Stimulated activated memory B cell treated with anti-CD40 and anti-IgM and Interleukin-4, amounts not matched to agents 10 μg/mL and 1 μg/mL and 100 μg/mL, for 72 hours (primary cell): ENCODE results near the gene SELPLG.
"Not testable (repeated sequence)": the region's sequence is repeated elsewhere in the genome, so short reads cannot be mapped to it uniquely, and the experiment has no call there.

Experiments used
- ATAC-seq: fragments of 150-1000 bp; cut with Tn5 transposase; 2 replicates; pipeline ENCODE4 v1.10.0; 2021
- H3K27ac Mint-ChIP-seq: one replicate; pipeline ENCODE4 v1.8.0; 2022; ENCODE audit warnings: mild to moderate bottlenecking, mixed read lengths
- H3K27me3 Mint-ChIP-seq: one replicate; pipeline ENCODE4 v1.8.0; 2022; ENCODE audit warnings: mixed read lengths
- H3K36me3 Mint-ChIP-seq: one replicate; pipeline ENCODE4 v1.8.0; 2022; ENCODE audit warnings: mixed read lengths
- H3K4me1 Mint-ChIP-seq: one replicate; pipeline ENCODE4 v1.8.0; 2022; ENCODE audit warnings: mixed read lengths
- H3K4me3 Mint-ChIP-seq: one replicate; pipeline ENCODE4 v1.8.0; 2022; ENCODE audit warnings: mild to moderate bottlenecking, moderate library complexity, mixed read lengths
- H3K9me3 Mint-ChIP-seq: one replicate; pipeline ENCODE4 v1.8.0; 2022; ENCODE audit warnings: mixed read lengths

The SELPLG gene

DNA sequence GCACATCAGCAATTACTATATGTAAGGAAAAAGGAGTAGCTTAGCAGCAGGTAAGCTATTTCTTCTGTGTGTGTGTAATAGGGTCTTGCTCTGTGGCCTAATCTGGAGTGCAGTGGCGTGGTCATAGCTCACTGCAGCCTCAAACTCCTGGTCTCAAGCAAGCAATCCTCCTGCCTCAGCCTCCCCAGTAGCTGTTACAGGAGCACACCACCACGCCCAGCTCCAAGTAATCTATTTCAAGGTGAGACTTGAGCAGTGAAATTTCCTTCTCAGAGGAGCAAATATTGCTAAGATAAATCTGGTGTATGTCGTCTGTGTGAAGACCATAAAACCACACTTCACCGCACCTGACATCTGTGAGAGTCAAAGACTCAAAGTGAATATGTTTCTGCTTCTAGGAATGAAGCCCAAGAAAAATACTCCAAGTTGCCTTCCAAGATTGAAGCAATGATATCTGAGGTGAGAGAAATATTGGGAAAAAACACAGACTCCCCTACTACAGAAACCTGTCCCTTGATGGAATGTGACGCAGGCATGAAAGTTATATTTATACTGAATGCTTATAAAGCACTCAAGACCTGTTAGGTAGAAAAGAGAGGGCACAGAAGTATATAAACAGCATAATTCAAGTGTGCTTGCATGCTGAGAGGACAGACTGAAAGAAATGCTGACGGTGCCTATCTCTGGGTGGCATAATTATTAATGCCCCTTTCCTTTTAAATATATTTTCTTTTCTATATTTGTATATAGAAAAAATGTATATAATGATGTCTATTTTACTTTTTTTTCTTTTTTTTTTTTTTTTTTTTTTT, 2.5 kb upstream of the SELPLG start:
- Mint-ChIP-seq H3K27ac (peak overlapping the region; percentile 86), H3K36me3 (peaks cover 10% of the 10 kb centered on the region), H3K4me1 (peaks cover 93% of the 10 kb centered on the region), H3K9me3 (no peaks in the 10 kb centered on the region), H3K4me3 (peak overlapping the region; percentile 77), H3K27me3 (no peaks in the 10 kb centered on the region)
- no peak for ATAC-seq

DNA sequence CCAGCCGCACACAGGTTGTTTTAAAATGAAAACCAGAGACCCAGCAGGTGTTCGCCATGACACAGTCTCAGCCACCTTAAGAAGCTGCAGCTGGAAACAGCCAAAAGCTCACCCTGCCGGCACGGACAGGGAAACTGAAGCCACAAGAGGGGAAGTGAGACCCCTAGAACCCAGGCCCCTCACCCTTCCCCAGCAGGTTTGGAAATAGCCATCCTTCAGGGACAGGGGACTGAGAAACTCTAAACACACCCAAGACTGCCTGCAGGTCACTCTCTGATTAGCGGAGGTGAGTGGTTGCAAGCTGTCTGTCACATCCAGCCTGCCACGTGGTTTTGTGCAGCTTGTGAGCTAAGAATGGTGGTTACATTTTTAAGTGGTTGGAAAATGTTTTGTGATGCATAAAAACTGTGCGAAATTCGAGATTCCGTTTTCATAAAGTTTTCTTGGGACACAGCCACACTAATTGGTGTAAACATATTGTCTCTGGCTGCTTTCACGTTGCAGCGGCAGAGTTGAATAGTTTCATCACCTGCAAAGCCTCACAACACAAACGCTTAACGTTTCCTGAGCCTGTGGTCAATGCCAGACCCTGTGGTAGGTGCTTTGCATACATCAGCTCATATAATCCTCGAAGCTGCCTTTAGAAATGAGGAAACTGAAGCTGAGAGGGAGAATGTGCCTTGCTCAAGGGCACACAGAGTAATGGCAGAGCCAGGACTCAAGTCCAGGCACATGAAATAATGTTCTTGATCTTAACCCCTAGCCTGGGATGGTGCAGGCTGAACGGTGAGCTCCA, 1.7 kb upstream of the SELPLG start:
- ATAC-seq, result peak; percentile 74
- peaks cover 92% of the 10 kb centered on the region for H3K4me1 Mint-ChIP-seq
- H3K27ac Mint-ChIP-seq, result peak overlapping the region; percentile 86
- H3K4me3 Mint-ChIP-seq, result peak overlapping the region; percentile 77
- no peaks in the 10 kb centered on the region for H3K9me3 Mint-ChIP-seq
- H3K36me3 Mint-ChIP-seq, result peaks cover 10% of the 10 kb centered on the region
- no peaks in the 10 kb centered on the region for H3K27me3 Mint-ChIP-seq

DNA sequence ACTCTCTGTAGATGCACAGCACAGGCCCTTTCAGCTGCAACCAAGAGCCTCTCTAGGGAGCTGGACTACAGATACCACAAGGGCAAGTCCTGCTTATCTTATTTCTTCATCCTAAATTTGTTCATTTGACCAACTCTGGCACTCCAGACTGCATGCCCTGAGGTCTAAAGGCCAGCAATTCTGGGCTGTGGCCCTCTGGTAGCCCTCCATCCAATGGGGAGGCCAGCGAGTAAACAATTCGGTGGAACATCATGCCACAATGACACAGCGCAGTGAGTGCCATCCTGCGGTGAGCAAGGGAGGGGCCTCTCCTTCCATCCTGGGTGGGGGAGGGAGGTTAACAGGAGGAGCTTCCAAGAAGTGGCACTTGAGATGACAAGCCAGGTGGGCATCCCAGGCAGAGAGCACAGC, 652 bp upstream of the SELPLG start:
- peaks cover 90% of the 10 kb centered on the region for H3K4me1 Mint-ChIP-seq
- H3K27me3 Mint-ChIP-seq, result no peaks in the 10 kb centered on the region
- no peak for ATAC-seq

DNA sequence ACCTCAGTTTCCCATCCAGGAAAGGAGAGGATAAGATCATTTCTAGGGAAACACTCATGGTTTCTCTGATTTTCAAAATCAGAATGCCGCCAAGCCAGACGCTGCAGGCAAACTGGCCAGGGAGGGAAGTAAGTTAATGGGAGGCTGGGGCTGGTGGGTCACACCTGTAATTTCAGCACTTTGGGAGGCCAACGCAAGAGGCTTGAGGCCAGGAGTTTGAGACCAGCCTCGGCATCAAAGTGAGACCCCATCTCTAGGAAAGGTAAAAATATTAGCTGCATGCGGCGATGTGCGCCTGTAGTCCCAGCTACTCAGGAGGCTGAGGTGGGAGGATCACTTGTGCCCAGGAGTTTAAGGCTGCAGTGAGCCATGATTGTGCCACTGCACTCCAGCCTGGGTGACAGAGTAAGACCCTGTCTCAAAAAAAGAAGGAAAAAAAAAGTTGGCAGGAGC, 587 bp downstream of the SELPLG start:
- Mint-ChIP-seq H3K36me3 (peaks cover 4% of the 10 kb centered on the region), H3K4me3 (peak overlapping the region; percentile 68), H3K27me3 (no peaks in the 10 kb centered on the region), H3K9me3 (no peaks in the 10 kb centered on the region), H3K4me1 (peaks cover 88% of the 10 kb centered on the region), H3K27ac (peak overlapping the region; percentile 86)
- no peak for ATAC-seq

More for the DNA sequence above, 652 bp upstream of the SELPLG start:
- H3K9me3 Mint-ChIP-seq, result no peaks in the 10 kb centered on the region
- peaks cover 7% of the 10 kb centered on the region for H3K36me3 Mint-ChIP-seq
- H3K4me3 Mint-ChIP-seq, result peak overlapping the region; percentile 77
- H3K27ac Mint-ChIP-seq, result peak overlapping the region; percentile 86

DNA sequence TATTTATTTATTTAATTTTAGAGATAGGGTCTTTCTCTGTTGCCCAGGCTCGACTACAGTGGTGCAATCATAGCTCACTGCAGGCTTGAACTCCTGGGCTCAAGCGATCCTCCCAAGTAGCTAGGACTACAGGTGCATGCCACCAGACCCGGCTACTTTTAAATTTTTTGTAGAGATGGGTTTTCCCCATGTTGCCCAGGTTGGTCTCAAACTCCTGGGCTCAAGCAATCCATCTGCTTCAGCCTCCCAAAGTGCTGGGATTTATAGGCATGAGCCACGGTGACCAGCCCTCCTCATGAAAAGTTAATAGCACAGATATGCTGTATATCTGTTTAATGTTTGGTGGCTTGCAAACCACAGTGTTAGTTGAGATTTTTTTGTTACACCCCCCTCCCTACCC, 2.4 kb downstream of the SELPLG start:
- H3K9me3 Mint-ChIP-seq, H3K4me3 Mint-ChIP-seq, H3K27me3 Mint-ChIP-seq, H3K36me3 Mint-ChIP-seq, ATAC-seq: not testable (repeated sequence)
- Mint-ChIP-seq H3K27ac (peak overlapping the region; percentile 86), H3K4me1 (peaks cover 76% of the 10 kb centered on the region)

DNA sequence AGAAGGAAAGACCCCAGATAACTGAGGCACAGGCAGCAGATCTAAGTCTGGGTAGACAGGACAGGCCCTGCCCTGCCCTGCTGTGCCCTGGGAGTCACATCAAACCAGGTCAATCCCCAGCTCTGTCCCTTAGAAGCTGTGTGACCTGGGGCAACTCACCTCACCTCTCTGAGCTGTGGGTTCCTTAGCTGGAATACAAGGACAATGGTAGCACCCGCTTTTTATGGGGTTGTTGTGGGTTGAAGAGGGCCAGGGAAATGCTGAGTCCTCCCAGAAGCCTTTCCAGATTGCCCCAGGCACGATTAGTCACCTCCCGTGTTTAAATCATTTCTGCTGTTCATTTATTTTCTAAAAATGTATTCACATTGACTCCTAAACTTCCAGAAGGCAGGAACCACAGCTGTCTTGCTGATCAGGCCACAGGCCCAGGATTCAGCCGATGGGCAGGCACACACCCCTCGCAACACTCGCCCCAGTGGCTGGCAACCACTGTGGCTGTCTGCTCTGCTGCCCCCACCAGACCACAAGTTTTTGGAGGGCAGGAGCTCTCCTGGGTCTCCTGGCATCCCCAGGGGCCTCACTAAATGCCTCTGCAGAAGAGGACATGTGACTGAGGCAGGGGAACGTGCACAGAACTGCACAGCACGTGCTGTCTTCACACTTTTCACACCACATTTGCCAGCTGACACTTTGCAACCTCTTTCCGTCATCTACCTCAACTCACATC, 3.0 kb downstream of the SELPLG start:
- Mint-ChIP-seq H3K9me3 (no peaks in the 10 kb centered on the region), H3K4me1 (peaks cover 70% of the 10 kb centered on the region), H3K4me3 (no peak overlapping the region), H3K27me3 (no peaks in the 10 kb centered on the region), H3K27ac (peak overlapping the region; percentile 80), H3K36me3 (peaks cover 4% of the 10 kb centered on the region)
- no peak for ATAC-seq

DNA sequence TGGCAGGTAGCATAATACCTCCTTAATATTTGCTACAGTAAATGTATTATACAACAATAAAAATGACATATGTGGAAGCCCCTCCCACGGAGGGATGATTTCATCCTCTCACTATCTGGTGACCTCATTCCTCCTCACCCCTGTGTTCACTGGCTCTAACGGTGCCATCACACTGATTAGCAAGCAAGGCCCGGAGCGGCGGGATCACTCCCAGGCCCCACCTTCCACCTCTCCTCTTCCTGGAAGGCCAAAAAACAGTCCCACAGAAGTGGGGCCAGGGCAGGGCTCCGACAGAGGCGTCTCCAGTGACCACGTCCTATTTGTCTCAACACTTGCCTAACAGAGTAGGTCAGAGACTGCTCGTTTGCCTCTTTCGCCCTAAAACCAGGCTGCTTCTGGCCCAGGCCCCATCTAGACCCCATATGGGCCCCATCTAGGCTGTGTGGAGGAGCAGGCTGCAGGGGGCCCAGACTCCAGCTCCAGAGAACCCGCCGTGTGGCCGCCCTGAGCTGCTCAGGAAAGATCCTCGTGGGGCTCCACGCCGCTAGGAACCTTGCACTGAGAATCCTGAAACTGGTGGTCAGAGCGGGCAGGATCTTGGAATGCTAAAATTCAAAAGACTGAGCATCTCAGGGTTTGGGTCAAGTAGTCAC, 3.7 kb downstream of the SELPLG start:
- H3K4me3 Mint-ChIP-seq, result no peak overlapping the region
- H3K27me3 Mint-ChIP-seq, result no peaks in the 10 kb centered on the region
- no peak for ATAC-seq
- H3K36me3 Mint-ChIP-seq, result peaks cover 4% of the 10 kb centered on the region
- H3K4me1 Mint-ChIP-seq, result peaks cover 68% of the 10 kb centered on the region
- H3K27ac Mint-ChIP-seq, result peak overlapping the region; percentile 80
- H3K9me3 Mint-ChIP-seq, result no peaks in the 10 kb centered on the region

DNA sequence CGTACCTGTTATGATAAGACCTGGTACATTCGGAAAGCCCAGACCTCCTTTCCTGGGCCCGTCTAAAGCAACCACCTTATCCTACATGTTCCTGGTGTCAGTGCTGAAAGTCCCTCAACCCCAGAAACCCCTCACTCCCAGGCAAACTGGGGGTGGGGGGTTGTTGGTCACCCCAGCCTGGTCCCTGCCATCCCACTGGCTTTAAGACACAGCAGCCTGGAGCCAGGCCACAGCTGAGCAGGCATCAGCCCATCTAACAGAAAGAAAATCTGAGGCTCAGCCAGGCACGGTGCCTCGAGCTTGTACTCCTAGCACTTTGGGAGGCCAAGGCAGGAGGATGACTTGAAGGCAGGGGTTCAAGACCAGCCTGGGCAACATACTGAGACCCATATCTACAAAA, 4.5 kb downstream of the SELPLG start:
- peaks cover 4% of the 10 kb centered on the region for H3K36me3 Mint-ChIP-seq
- no peaks in the 10 kb centered on the region for H3K27me3 Mint-ChIP-seq
- no peaks in the 10 kb centered on the region for H3K9me3 Mint-ChIP-seq
- no peak for ATAC-seq
- H3K4me3 Mint-ChIP-seq, result no peak overlapping the region
- H3K4me1 Mint-ChIP-seq, result peaks cover 61% of the 10 kb centered on the region
- H3K27ac Mint-ChIP-seq, result peak overlapping the region; percentile 80

DNA sequence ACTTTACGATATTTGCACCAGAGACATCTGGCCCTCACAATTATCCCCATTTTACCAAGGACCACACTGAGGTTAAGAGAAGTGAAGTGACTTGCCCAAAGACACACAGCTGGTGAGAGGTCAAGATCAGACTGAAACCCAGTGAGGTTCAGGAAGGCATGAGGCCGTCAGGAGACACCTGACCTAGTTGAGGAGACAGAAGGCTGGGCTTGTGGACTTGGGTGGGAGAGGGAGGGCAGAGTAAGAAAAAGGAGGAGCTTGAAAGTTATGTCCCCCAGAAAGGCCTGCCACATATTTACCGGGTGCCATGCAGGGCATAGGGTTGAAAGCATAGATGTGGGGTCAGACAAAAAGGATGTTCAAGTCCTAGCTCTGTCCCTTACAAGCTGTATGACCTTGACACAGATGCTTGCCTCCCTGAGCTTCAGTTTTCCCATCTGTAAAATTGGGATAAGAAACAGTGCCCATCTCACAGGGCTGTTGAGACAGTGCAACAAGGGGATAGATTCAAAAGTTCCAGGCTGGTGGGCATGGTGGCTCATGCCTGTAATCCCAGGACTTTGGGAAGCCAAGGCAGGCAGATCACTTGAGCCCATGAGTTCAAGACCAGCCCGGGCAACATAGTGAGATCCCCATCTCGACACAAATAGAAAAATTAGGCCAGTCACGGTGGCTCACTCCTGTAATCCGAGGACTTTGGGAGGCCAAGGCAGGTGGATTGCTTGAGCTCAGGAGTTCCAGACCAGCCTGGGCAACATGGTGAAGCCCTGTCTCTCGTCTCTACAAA, 6.4 kb downstream of the SELPLG start:
- no peak overlapping the region for H3K4me3 Mint-ChIP-seq
- H3K9me3 Mint-ChIP-seq, result peaks cover 2% of the 10 kb centered on the region
- peaks cover 48% of the 10 kb centered on the region for H3K4me1 Mint-ChIP-seq
- no peak for ATAC-seq
- H3K27ac Mint-ChIP-seq, result peak overlapping the region; percentile 48
- H3K36me3 Mint-ChIP-seq, result peaks cover 9% of the 10 kb centered on the region
- H3K27me3 Mint-ChIP-seq, result no peaks in the 10 kb centered on the region

DNA sequence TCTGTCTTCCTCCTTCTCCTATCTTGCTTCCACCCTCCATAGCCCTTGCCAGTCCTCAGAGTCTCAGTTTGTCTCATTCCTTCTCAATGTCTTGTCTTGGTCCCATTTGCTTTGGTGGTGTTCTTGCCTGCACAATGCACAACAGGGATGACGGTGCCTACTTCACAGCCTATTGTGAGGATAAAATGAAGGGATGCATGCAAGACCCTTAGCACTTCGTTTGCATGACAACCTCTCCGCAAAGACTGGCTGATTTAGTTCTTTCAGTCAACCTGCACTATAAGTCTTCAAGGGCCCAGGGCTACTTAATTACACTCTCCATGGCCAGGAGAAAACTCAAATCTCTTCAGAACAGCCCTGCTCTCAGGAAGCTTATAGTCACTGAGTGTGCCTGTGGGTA, 8.5 kb downstream of the SELPLG start:
- Mint-ChIP-seq H3K4me1 (peaks cover 43% of the 10 kb centered on the region), H3K9me3 (peaks cover 2% of the 10 kb centered on the region), H3K27me3 (no peaks in the 10 kb centered on the region), H3K36me3 (peaks cover 6% of the 10 kb centered on the region), H3K27ac (no peak overlapping the region), H3K4me3 (no peak overlapping the region)
- no peak for ATAC-seq

DNA sequence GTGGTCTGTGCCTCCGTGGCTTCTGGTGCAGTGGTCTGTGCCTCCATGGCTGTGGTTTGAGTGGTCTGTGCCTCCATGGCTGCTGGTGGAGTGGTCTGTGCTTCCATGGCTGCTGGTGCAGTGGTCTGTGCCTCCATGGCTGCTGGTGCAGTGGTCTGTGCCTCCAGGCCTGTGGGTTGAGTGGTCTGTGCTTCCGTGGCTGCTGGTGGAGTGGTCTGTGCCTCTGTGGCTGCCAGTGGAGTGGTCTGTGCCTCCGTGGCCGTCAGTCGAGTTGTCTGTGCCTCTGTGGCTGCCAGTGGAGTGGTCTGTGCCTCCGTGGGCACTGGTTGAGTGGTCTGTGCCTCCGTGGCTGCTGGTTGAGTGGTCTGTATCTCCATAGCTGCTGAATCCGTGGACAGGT, 10.1 kb downstream of the SELPLG start:
- H3K4me3 Mint-ChIP-seq, result no peak overlapping the region
- H3K9me3 Mint-ChIP-seq, result peaks cover 2% of the 10 kb centered on the region
- H3K36me3 Mint-ChIP-seq, result peaks cover 6% of the 10 kb centered on the region
- H3K27me3 Mint-ChIP-seq, result no peaks in the 10 kb centered on the region
- H3K4me1 Mint-ChIP-seq, result peaks cover 41% of the 10 kb centered on the region
- peak overlapping the region; percentile 85 for H3K27ac Mint-ChIP-seq
- no peak for ATAC-seq

DNA sequence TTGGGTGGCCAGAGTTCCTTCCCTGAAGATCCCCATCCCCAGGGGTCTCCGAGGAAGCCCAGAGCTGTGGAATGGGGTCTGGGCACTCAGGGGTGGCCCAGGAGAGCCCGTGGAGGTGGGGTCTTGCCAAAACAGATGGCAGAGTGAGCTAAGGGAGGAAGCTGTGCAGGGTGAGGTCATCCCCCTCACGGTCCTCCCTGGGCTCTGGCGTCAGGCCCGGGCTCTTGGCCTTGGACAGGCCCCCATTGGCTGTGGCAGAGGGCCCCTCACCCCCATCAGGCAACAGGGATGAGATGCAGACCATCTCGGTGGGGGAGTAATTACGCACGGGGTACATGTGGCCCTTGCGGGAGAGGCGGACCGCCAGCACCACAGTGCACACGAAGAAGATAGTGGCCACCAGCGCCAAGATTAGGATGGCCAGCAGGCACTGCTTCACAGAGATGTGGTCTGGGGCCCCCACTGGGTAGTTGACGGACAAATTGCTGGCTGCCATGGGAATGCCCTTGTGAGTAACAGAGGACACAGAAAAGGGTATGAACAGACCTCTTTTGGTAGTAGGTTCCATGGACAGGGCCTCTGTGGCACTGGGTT, 10.7 kb downstream of the SELPLG start:
- H3K36me3 Mint-ChIP-seq, result peaks cover 6% of the 10 kb centered on the region
- H3K27ac Mint-ChIP-seq, result peak overlapping the region; percentile 85
- H3K9me3 Mint-ChIP-seq, result peaks cover 2% of the 10 kb centered on the region
- peaks cover 41% of the 10 kb centered on the region for H3K4me1 Mint-ChIP-seq
- no peak overlapping the region for H3K4me3 Mint-ChIP-seq
- no peaks in the 10 kb centered on the region for H3K27me3 Mint-ChIP-seq
- no peak for ATAC-seq

DNA sequence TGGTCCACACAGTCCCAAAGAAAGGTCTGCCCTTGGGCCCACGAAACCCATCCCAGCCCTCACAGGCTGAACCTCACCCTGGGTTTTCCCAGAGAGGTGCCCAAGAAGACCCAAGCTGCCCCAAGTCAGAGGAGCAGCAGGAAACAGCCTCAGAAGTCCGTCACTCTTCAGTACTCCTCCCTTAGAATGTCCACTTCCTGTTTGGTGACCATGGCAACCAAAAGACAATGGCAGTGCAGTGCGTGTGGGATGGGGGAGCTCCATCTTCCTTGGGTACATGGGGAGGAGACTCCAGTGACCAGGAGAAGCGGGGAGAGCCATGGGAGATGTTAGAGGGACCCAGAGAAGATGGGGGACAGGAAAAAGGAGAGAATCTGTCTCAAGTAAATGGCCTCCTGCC, 11.3 kb downstream of the SELPLG start:
- Mint-ChIP-seq H3K4me1 (peaks cover 46% of the 10 kb centered on the region), H3K27me3 (no peaks in the 10 kb centered on the region), H3K36me3 (peaks cover 6% of the 10 kb centered on the region), H3K4me3 (no peak overlapping the region), H3K27ac (peak overlapping the region; percentile 85), H3K9me3 (peaks cover 2% of the 10 kb centered on the region)
- no peak for ATAC-seq

DNA sequence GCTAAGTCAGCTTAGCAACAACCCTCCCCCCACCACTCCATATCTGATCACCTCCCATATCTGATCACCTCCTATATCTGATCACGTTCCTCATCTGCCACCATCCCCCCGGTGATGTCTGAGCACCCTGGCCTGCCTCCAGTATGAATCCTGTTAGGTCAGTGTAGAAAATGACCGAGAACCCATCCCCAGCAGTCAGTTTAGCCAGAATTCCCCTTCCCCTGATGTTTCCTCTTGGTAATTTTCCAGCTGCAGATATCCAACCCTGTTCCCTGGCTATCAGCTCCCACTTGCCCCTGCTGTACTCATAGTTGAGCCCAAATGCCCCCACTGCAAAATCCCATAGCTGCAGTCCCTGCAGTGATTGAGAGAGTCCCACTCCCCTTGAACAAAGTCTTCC, 12.5 kb downstream of the SELPLG start:
- no peak overlapping the region for H3K4me3 Mint-ChIP-seq
- peaks cover 7% of the 10 kb centered on the region for H3K9me3 Mint-ChIP-seq

More for the DNA sequence above, 12.5 kb downstream of the SELPLG start:
- peaks cover 59% of the 10 kb centered on the region for H3K4me1 Mint-ChIP-seq
- H3K27me3 Mint-ChIP-seq, result no peaks in the 10 kb centered on the region
- peak overlapping the region; percentile 85 for H3K27ac Mint-ChIP-seq
- peaks cover 12% of the 10 kb centered on the region for H3K36me3 Mint-ChIP-seq
- ATAC-seq, result no peak
